Skeletal muscle tissue (tissue), 4 donors: ENCODE data around the gene UNC79. TPM values are rescaled to one million over a fixed set of nuclear protein-coding genes. Genes with fewer than 3 reads are reported as not detected.

Experiments used
- H3K27ac ChIP-seq: one replicate; pipeline ENCODE4 v1.7.0; 2013; ENCODE audit warnings: mild to moderate bottlenecking, low read depth, low read length, inconsistent platforms
- H3K27me3 ChIP-seq, 3 donors: one replicate each; pipeline ENCODE4 v1.7.0; 2013; ENCODE audit warnings: low read length in 3 of 3; ENCODE audit not compliant: control insufficient read depth in 3 of 3, insufficient read depth in 3 of 3
- H3K36me3 ChIP-seq, 3 donors: one replicate each; pipeline ENCODE4 v1.7.0; 2013; ENCODE audit warnings: low read length in 3 of 3; ENCODE audit not compliant: control insufficient read depth in 3 of 3, insufficient read depth in 3 of 3
- H3K4me1 ChIP-seq, 3 donors: one replicate each; pipeline ENCODE4 v1.7.0; 2013; ENCODE audit warnings: low read length in 3 of 3, mild to moderate bottlenecking in 3 of 3; ENCODE audit not compliant: control insufficient read depth in 3 of 3, insufficient read depth in 3 of 3
- H3K4me3 ChIP-seq, 3 donors: one replicate each; pipeline ENCODE4 v1.7.0; 2013; ENCODE audit warnings: low read length in 3 of 3
- H3K9ac ChIP-seq, 3 donors: one replicate each; pipeline ENCODE4 v1.7.0; 2013; ENCODE audit warnings: low read length in 3 of 3, mild to moderate bottlenecking in 3 of 3, moderate library complexity in 2 of 3, low read depth in 1 of 3
- H3K9me3 ChIP-seq, 3 donors: one replicate each; pipeline ENCODE4 v1.7.0; 2013; ENCODE audit warnings: low read length in 3 of 3; ENCODE audit not compliant: control insufficient read depth in 3 of 3
- total RNA-seq: library from RNA; depleted of rRNA; stranded (reverse); fragments of >200 nt; gene quantifications from one replicate; pipeline ENCODE4 v1.2.3, GENCODE V29; 2014
- donor health status: Osteomylitis.

The UNC79 gene
- total RNA-seq, 1 donor from 2014 or later = under 0.01 TPM

- Histone ChIP-seq H3K9me3 (no peaks in the 10 kb centered on the region), H3K27ac (no peak overlapping the region)
Measured at GRCh38 chr14:93571275-93571674, 140.5 kb downstream of the UNC79 start.

GRCh38 chr14:93579178-93579577 lies 148.4 kb downstream of the UNC79 start:
- Histone ChIP-seq H3K36me3 (no peaks in the 10 kb centered on the region), H3K27ac (no peak overlapping the region), H3K27me3 (no peaks in the 10 kb centered on the region), H3K4me3 (no peak overlapping the region), H3K4me1 (no peaks in the 10 kb centered on the region), H3K9me3 (no peaks in the 10 kb centered on the region), H3K9ac (no peak overlapping the region)

More at GRCh38 chr14:93571275-93571674, 140.5 kb downstream of the UNC79 start:
- no peak overlapping the region for H3K4me3 ChIP-seq
- no peak overlapping the region for H3K9ac ChIP-seq
- H3K36me3 ChIP-seq = no peaks in the 10 kb centered on the region
- no peaks in the 10 kb centered on the region for H3K4me1 ChIP-seq
- no peaks in the 10 kb centered on the region for H3K27me3 ChIP-seq

GRCh38 chr14:93582516-93582915 lies 151.8 kb downstream of the UNC79 start:
- no peak overlapping the region for H3K27ac ChIP-seq
- no peaks in the 10 kb centered on the region for H3K27me3 ChIP-seq
- H3K9ac ChIP-seq = no peak overlapping the region
- H3K36me3 ChIP-seq = no peaks in the 10 kb centered on the region
- H3K9me3 ChIP-seq = no peaks in the 10 kb centered on the region
- H3K4me1 ChIP-seq = no peaks in the 10 kb centered on the region
- H3K4me3 ChIP-seq = no peak overlapping the region

GRCh38 chr14:93587330-93587729 lies 156.6 kb downstream of the UNC79 start:
- Histone ChIP-seq H3K27me3 (no peaks in the 10 kb centered on the region), H3K9ac (no peak overlapping the region), H3K4me3 (no peak overlapping the region), H3K27ac (no peak overlapping the region), H3K4me1 (no peaks in the 10 kb centered on the region), H3K9me3 (no peaks in the 10 kb centered on the region), H3K36me3 (no peaks in the 10 kb centered on the region)

- no peak overlapping the region for H3K27ac ChIP-seq
- H3K4me1 ChIP-seq = no peaks in the 10 kb centered on the region
- no peaks in the 10 kb centered on the region for H3K9me3 ChIP-seq
- no peaks in the 10 kb centered on the region for H3K27me3 ChIP-seq
- no peak overlapping the region for H3K4me3 ChIP-seq
- H3K36me3 ChIP-seq = no peaks in the 10 kb centered on the region
- H3K9ac ChIP-seq = no peak overlapping the region
Measured at GRCh38 chr14:93591506-93591905, 160.8 kb downstream of the UNC79 start.

GRCh38 chr14:93592786-93593185 lies 162.0 kb downstream of the UNC79 start:
- H3K4me1 ChIP-seq = no peaks in the 10 kb centered on the region
- no peaks in the 10 kb centered on the region for H3K27me3 ChIP-seq
- no peak overlapping the region for H3K9ac ChIP-seq
- H3K27ac ChIP-seq = no peak overlapping the region
- H3K9me3 ChIP-seq = no peaks in the 10 kb centered on the region
- H3K36me3 ChIP-seq = no peaks in the 10 kb centered on the region
- no peak overlapping the region for H3K4me3 ChIP-seq

GRCh38 chr14:93606091-93606490 lies 175.4 kb downstream of the UNC79 start:
- no peak overlapping the region for H3K27ac ChIP-seq

GRCh38 chr14:93619176-93619793 lies 188.5 kb downstream of the UNC79 start:
- Histone ChIP-seq H3K4me3 (no peak overlapping the region), H3K9ac (no peak overlapping the region), H3K9me3 (no peaks in the 10 kb centered on the region), H3K4me1 (no peaks in the 10 kb centered on the region), H3K36me3 (no peaks in the 10 kb centered on the region), H3K27ac (no peak overlapping the region), H3K27me3 (no peaks in the 10 kb centered on the region)

More at GRCh38 chr14:93606091-93606490, 175.4 kb downstream of the UNC79 start:
- Histone ChIP-seq H3K4me1 (no peaks in the 10 kb centered on the region), H3K36me3 (no peaks in the 10 kb centered on the region), H3K9ac (no peak overlapping the region), H3K27me3 (no peaks in the 10 kb centered on the region), H3K9me3 (no peaks in the 10 kb centered on the region), H3K4me3 (no peak overlapping the region)

- Histone ChIP-seq H3K36me3 (no peaks in the 10 kb centered on the region), H3K4me1 (no peaks in the 10 kb centered on the region), H3K9ac (no peak overlapping the region), H3K27ac (no peak overlapping the region), H3K27me3 (no peaks in the 10 kb centered on the region), H3K4me3 (no peak overlapping the region), H3K9me3 (no peaks in the 10 kb centered on the region)
Measured at GRCh38 chr14:93628048-93628447, 197.3 kb downstream of the UNC79 start.

- H3K27ac ChIP-seq = no peak overlapping the region
- H3K27me3 ChIP-seq = no peaks in the 10 kb centered on the region
- no peak overlapping the region for H3K4me3 ChIP-seq
- no peaks in the 10 kb centered on the region for H3K36me3 ChIP-seq
- H3K4me1 ChIP-seq = no peaks in the 10 kb centered on the region
- H3K9me3 ChIP-seq = no peaks in the 10 kb centered on the region
- no peak overlapping the region for H3K9ac ChIP-seq
Measured at GRCh38 chr14:93629643-93630042, 198.9 kb downstream of the UNC79 start.
